Measurements from ENCODE around the gene GPHN. TPM values are rescaled to one million over a fixed set of nuclear protein-coding genes. Genes with fewer than 3 reads are reported as not detected.

GPHN gene
- total and polyA plus RNA-seq, 2 of the 8 experiments (the other 6 are each of a cell fraction or from before 2014, with no cell fraction given): 6.0 to 16.0 TPM

- peaks cover 0 to 56% of the 10 kb centered on the region in 2 experiments; a peak in 2 of 4 replicates for H3K79me2 ChIP-seq (ENCODE audit: control insufficient read depth in 1 of 2, insufficient read depth in 2 of 2, low read length in 2 of 2)
- H2BK15ac ChIP-seq (ENCODE audit: low read length): no peak overlapping the region
- FAIRE-seq: no peak
- no peak overlapping the region for H3K9ac ChIP-seq (replicated peaks in 1 of 4; ENCODE audit: extremely low read depth in 1 of 4, low read depth in 3 of 4, low read length in 3 of 4)
- H2AFZ ChIP-seq (ENCODE audit: low read length): no peak overlapping the region
- H3K4ac ChIP-seq (replicated peaks; ENCODE audit: insufficient read length, low read depth, low read length): no peak overlapping the region
- H4K91ac ChIP-seq (replicated peaks; ENCODE audit: insufficient read length, low read length): no peak overlapping the region
- H3K27me3 ChIP-seq (replicated peaks in 1 of 4; ENCODE audit: control insufficient read depth in 3 of 4, extremely low read depth in 1 of 4, insufficient read depth in 3 of 4, low read length in 3 of 4): no peaks in the 10 kb centered on the region
- no peak overlapping the region for H2BK5ac ChIP-seq (ENCODE audit: low read depth, low read length)
- no peak overlapping the region for H3K27ac ChIP-seq (ENCODE audit: low read depth, low read length)
- ChIA-PET POLR2A (ENCODE audit: partially characterized antibody) (no interaction called here), CTCF (ENCODE audit: partially characterized antibody) (interaction anchor here (1.1 kb wide), 1 partner anchor 11 kb away, joined by 3 read pairs; no protein-coding TSS in a partner anchor)
- no peak overlapping the region for H3K4me2 ChIP-seq (ENCODE audit: insufficient read depth in 1 of 2, low read depth in 2 of 2, low read length in 2 of 2)
- no peaks in the 10 kb centered on the region for H3K23me2 ChIP-seq (ENCODE audit: low read depth, low read length)
- no peak overlapping the region for H2BK20ac ChIP-seq (ENCODE audit: low read length)
- TF ChIP-seq CTBP2 (IDR thresholded peaks at IDR 0.05; ENCODE audit: borderline replicate concordance, insufficient read depth, insufficient read length, low read length) (no peak), CTCF (IDR thresholded peaks at IDR 0.05; ENCODE audit: control extremely low read depth in 1 of 3, insufficient read depth in 1 of 3, low read depth in 1 of 3, low read length in 3 of 3) (no peak), NANOG (IDR thresholded peaks at IDR 0.05; ENCODE audit: insufficient read depth, low read depth, low read length, poor library complexity, severe bottlenecking) (no peak), EP300 (IDR thresholded peaks at IDR 0.05; ENCODE audit: borderline replicate concordance in 1 of 2, low read depth in 2 of 2, low read length in 2 of 2) (no peak)
- no peak overlapping the region for H3K4me3 ChIP-seq (ENCODE audit: extremely low read depth in 1 of 4, insufficient read depth in 2 of 4, low read depth in 3 of 4, low read length in 4 of 4)
- no peak overlapping the region for H2BK120ac ChIP-seq (replicated peaks; ENCODE audit: low read depth, low read length)
- H2AK5ac ChIP-seq (ENCODE audit: low read depth, low read length): no peak overlapping the region
- H3K18ac ChIP-seq (ENCODE audit: extremely low read depth, low read length): no peak overlapping the region
- H4K8ac ChIP-seq (ENCODE audit: extremely low read depth, insufficient read depth, low read length): no peak overlapping the region
- no peaks in the 10 kb centered on the region for H3K4me1 ChIP-seq (replicated peaks in 1 of 4; ENCODE audit: control insufficient read depth in 3 of 4, insufficient read depth in 4 of 4, low read length in 3 of 4)
- no peak overlapping the region for H3K23ac ChIP-seq (ENCODE audit: insufficient read length)
- no peak overlapping the region for H4K5ac ChIP-seq (ENCODE audit: insufficient read length, low read depth, low read length)
- 96% methylated on average over 2 of the region's 2 CpGs; no CpG with 5 or more reads in 1 of the 2 experiments for WGBS, 2 experiments (ENCODE audit: extremely low coverage in 1 of 2, insufficient coverage in 1 of 2, insufficient read length in 1 of 2, insufficient replicate concordance in 2 of 2, low coverage in 1 of 2, low lambda C conversion rate in 2 of 2, missing lambda C conversion rate in 1 of 2)
- H2BK12ac ChIP-seq (ENCODE audit: low read depth, low read length): no peak overlapping the region
- no peak overlapping the region for H3K14ac ChIP-seq (ENCODE audit: insufficient read length)
- H3K79me1 ChIP-seq (ENCODE audit: low read depth, low read length): no peaks in the 10 kb centered on the region; the same call in 1 of the 2 replicates
- no peak overlapping the region for H3K56ac ChIP-seq (replicated peaks; ENCODE audit: insufficient read length, low read depth, low read length)
- no peak for DNase-seq (ENCODE audit: low read depth in 1 of 2, low spot score in 2 of 2)
- H3K36me3 ChIP-seq (ENCODE audit: control insufficient read depth in 2 of 4, insufficient read depth in 4 of 4, low read length in 3 of 4): no peaks in the 10 kb centered on the region
- H4K20me1 ChIP-seq (replicated peaks in 1 of 2; ENCODE audit: control insufficient read depth in 1 of 2, insufficient read depth in 2 of 2, low read length in 2 of 2): no peaks in the 10 kb centered on the region
- H3K9me3 ChIP-seq (ENCODE audit: insufficient read depth in 2 of 2, low read depth in 1 of 2, low read length in 1 of 2): peaks cover 11 to 16% of the 10 kb centered on the region in 2 experiments; a peak in 3 of 4 replicates
Observed at GRCh38 chr14:66613344-66613743, 105.4 kb downstream of the GPHN start.

All from H1 (cell line).